K562 treated with DMSO at 1 percent for 12 hours (cell line): Measurements from ENCODE around the gene PRG3. TPM values are rescaled to one million over a fixed set of nuclear protein-coding genes. Genes with fewer than 3 reads are reported as not detected.

Source experiments
- total RNA-seq: library from RNA; unstranded; fragments of 300-600 nt; gene quantifications from 2 replicates; pipeline ENCODE4 v1.2.3, GENCODE V29; 2022; ENCODE audit not compliant: insufficient read depth

Gene PRG3
- not detected in 2 replicates for total RNA-seq

DNA sequence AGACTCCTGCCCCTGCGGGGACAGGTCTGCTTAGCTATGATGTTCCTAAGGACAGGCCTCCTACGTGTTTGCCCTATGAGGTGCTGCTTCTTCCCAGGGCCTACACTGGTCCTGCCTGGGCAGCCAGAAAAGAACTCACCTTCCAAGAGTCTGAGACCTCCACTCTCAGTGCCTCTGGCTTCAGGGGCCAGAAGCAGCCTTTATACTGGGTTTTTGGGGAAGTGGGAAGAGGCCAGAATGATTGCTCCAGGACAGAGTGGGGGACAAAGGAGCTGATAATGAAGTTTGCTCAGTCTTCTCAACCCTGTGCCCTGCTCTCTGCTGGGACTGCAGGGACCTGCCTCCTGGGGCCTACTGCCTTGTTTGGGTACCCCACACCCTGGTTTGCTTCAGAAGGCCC, at the start of gene PRG3:
Gene PRG3 (minus strand): TSS at position 176 of the 400 bp plus-strand sequence. CDS start 442 bp downstream, outside the sequence.

DNA sequence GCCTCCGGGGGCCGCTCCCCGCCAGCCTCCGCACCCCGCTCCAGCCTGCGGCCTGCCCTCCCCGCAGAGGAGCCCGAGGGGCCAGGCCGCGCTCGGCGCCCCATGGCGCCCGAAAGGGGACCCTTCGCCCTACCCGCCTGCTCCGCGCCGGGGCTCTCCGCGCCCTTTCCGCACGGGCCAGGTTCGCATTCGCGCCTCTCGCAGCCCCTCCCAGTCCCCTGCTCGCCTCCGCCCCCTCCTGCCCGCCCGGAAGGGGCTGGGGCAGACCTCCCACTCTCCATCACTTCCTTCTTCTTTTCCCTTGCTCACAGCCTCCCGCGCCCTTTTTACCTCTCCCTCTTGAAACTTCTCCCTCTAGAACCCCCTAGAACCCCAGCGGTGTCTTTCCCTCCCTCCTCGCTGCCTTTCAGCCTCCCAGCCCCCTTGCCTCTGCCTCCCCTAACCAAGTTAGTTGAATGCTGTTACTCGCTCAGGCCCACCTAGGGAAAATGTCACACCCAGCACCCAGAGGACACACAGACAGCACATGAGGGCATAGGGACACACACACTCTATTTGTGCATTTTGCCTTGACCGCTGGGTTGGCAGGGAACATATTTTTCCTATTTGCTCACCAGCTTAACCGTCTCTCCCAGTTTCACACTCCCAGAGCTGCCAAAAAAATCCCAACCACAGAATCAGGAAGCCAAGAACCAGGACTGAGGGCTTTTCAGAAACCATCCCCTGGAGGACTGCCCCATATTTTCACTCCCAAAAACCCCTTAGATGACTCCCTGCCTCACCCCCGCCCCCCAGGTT, 46.2 kb upstream of the PRG3 start, which contains the start of gene SLC43A3:
Gene SLC43A3 (minus strand): TSS at position 193 of the 798 bp plus-strand sequence. CDS start 949 bp downstream, outside the sequence.

DNA sequence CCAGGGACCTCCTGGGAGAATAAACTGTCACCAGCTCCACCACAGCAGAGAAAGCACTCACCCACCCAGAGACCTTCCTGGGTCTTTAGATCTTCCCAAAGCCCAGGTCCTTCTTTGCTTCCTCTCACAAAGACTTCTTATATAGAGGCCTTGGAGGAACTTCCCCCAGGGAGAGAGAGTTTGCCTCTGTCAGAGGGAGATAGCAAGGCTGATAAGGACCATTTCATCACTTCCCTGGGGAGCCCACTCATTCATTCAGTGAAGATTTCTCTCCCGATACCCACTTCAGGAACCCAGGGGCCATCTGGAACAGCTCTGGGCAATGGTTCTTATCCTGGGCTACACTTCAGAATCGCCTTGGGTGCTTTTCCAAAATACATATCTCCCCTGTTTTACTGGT, 9.6 kb upstream of the PRG3 start, which contains the start of gene PRG2:
Gene PRG2 (minus strand): TSS at position 116 of the 400 bp plus-strand sequence. CDS start 706 bp downstream, outside the sequence.

GRCh38 chr11:57338142-57338541, 42.8 kb downstream of the PRG3 start, which contains the start of gene P2RX3:
P2RX3 (plus strand) TSS chr11:57338352; CDS start chr11:57338551, 199 bp downstream.

GRCh38 chr11:57335343-57336110, 45.4 kb downstream of the PRG3 start, which contains the start of gene SSRP1:
SSRP1 (minus strand) TSS chr11:57335892; CDS start chr11:57335121, 771 bp downstream.

Other genes starting within 250 kb of the PRG3 start
- not detected in 2 replicates for gene LRRC55, start 199.2 kb downstream of the PRG3 start, total RNA-seq
- 0.57 and 0.69 TPM in 2 replicates for gene APLNR, start 143.9 kb downstream of the PRG3 start, total RNA-seq
- 23.4 and 35.7 TPM in 2 replicates for gene TNKS1BP1, start 56.2 kb downstream of the PRG3 start, total RNA-seq
- gene SSRP1, start 45.3 kb downstream of the PRG3 start, total RNA-seq: 102 and 170 TPM in 2 replicates
- gene P2RX3, start 42.8 kb downstream of the PRG3 start, total RNA-seq: not detected in 2 replicates
- gene PRG2, start 9.5 kb upstream of the PRG3 start, total RNA-seq: 22.1 and 34.6 TPM in 2 replicates
- 65.5 and 138 TPM in 2 replicates for gene SLC43A3, start 46.0 kb upstream of the PRG3 start, total RNA-seq
- gene RTN4RL2, start 79.4 kb upstream of the PRG3 start, total RNA-seq: 6.4 and 6.8 TPM in 2 replicates
- 60.4 and 87.0 TPM in 2 replicates for gene SLC43A1, start 134.6 kb upstream of the PRG3 start, total RNA-seq
- 40.3 and 58.1 TPM in 2 replicates for gene TIMM10, start 149.6 kb upstream of the PRG3 start, total RNA-seq
- 1.1 TPM in 1 of 2 replicates, not detected in the other for gene SMTNL1, start 156.4 kb upstream of the PRG3 start, total RNA-seq
- 84.8 and 114 TPM in 2 replicates for gene UBE2L6, start 186.5 kb upstream of the PRG3 start, total RNA-seq
- gene SERPING1, start 216.5 kb upstream of the PRG3 start, total RNA-seq: 0.51 and 1.3 TPM in 2 replicates